Superior temporal gyrus (tissue), 1 donor: Measurements from ENCODE around the gene LGMN.
"Not testable (repeated sequence)": the region's sequence is repeated elsewhere in the genome, so short reads cannot be mapped to it uniquely, and the experiment has no call there.

Experiments used
- DNase-seq: peaks from one replicate; pipeline ENCODE4 v3.0.0-alpha.2; 2016; ENCODE audit errors: extremely low spot score

Gene LGMN

DNA sequence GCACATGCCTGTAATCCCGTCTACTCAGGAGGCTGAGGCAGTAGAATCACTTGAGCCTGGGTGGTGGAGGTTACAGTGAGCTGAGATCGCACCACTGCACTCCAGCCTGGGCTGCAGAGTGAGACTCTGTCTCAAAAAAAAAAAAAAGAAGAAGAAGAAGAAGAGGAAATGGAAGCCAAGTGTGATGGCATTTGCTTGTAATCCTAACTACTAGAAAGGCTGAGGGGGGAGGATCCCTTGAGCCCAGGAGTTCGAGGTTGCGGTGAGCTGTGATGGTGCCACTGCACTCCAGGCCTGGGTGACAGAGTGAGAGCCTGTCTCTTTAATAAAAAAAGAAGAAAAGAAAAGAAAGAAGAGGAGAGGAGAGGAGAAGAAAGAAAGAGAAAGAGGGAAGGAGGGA lies 52.1 kb downstream of the LGMN start:
- no peak for DNase-seq

DNA sequence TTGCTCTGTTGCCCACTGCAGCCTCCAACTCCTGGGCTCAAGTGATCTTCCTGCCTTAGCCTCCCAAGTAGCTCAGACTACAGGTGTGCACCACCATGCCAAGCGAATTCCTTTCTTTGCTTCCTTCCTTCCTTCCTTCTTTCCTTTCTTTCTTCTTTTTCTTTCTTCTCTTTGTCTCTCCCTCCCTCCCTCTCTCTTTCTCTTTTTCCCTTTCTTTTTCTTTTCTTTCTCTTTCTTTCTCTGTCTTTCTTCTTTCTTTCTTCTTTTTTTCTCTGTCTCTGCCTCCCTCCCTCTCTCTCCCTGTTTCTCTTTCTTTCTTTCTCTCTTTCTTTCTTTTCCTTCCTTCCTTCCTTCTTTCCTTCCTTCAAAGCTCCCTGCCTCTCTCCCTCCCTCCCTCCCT lies 52.9 kb downstream of the LGMN start:
- no peak for DNase-seq

- DNase-seq = no peak
These were observed 53.6 kb downstream of the LGMN start for GRCh38 chr14:92694807-92695206.

DNA sequence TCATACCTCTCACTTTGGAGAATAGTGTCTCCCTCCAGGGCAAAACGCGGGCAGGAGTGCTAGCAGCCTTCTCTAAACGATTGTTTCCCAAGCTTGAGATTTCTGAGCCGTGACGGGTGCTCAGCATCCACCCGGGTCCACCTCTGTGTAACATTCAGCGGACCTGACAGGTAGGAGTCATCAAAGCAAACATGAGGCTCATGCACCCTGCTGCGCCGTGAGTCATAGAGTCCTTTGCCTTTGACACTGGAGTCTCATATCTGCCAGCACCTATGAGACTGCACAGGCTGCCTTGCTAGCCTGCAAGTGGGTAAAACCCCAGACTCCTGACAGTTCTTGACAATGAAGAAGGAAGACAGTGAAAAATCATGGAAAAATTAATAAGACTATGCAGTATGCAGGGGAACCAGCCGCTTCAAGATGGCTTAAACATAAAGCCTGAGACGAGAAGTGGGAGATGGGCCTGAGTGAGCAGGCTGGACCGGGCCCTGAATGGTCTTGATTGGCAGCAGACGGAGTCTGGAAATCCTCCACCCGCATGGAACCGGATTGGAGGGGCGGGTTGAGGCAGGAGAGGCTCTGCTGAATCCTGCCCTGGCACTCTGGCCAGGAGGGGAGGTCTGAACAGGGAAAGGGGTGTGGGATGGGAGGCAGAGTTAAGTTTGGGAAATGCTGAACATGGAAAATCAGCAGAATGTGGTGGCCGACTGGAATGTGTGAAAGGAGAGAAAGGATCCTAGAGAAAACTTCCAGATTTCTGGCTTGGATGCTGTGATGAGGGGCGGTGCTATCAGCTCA lies 54.2 kb downstream of the LGMN start:
- DNase-seq = no peak

DNA sequence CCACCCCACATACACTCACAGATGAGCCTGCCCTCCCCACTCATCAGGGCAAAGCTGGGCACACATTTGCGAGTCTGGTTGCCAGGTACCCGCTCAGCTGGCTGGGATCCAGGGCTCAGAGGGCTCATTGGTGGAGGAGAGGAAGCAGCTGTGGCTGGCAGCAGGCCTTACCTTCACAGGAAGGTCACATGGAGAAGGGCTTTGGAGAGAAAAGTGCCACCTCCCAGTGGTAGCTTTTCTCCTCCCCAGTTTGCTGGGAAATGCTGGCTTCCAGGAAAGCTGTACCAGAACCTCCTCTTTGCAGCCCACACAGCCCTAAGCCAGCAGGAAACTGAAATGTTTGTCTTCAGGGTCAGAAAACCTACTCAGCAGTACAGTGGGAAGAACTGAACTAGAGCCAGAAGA lies 55.6 kb downstream of the LGMN start:
- DNase-seq = no peak

- no peak for DNase-seq
These were observed 58.0 kb downstream of the LGMN start for GRCh38 chr14:92690171-92691011.

GRCh38 chr14:92688434-92689375 lies 59.7 kb downstream of the LGMN start:
- DNase-seq = no peak

DNA sequence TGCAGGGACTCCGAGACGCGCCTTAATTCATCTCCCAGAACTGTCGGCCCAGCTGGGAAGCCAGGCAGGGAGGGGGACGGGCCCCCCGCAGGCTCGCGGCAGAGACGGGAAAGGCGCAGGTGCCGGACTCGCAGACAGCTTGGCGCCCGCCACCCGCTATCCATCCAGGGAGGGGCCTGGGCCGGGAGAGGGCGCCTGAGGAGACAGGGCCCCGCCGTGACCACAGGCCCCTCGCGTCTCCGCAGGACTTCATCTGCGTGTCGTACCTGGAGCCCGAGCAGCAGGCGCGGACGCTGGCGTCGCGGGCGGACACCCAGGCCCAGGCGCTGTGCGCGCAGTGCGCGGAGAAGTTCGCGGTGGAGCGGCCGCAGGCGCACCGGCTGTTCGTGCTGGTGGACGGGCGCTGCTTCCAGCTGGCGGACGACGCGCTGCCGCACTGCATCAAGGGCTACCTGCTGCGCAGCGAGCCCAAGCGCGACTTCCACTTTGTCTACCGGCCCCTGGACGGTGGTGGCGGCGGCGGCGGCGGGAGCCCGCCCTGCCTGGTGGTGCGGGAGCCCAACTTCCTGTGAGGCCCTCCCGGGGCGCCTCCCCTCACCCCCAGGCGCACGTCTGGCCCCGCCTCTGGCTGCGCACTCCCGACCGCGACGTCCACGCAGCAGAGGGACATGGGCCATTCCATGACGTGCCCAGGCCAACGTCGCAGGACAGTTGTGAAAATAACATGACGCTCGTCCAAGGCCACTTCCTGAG lies 60.6 kb downstream of the LGMN start:
- no peak for DNase-seq

DNA sequence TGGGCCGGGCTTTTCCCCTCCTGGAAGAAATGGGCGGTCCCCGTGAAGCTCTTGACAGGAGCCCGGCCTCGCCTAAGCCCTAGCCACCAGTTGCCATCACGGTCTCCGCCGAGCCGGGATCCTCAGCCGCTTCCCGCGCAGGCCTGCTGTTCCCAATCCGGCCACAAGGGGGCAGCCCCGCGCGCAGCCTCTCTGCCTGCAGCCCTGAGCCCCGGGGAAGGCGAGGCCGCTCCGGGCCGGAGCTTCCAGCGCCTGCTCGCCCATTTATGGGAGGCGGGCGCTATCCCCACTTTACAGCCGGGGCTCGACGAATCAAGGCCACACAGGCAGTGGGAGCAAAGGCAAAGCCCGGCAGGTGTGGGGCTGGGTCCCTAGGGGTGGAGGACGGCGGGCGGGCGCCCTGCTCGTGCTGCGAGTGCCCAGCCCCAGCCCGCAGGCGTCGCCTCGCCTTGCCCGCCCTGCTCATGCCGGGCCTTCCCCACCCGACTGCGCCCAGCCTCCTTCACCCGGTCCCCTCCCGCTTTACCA lies 61.5 kb downstream of the LGMN start:
- DNase-seq = peak; percentile 81

GRCh38 chr14:92686411-92686899 lies 62.0 kb downstream of the LGMN start:
- DNase-seq = no peak

DNA sequence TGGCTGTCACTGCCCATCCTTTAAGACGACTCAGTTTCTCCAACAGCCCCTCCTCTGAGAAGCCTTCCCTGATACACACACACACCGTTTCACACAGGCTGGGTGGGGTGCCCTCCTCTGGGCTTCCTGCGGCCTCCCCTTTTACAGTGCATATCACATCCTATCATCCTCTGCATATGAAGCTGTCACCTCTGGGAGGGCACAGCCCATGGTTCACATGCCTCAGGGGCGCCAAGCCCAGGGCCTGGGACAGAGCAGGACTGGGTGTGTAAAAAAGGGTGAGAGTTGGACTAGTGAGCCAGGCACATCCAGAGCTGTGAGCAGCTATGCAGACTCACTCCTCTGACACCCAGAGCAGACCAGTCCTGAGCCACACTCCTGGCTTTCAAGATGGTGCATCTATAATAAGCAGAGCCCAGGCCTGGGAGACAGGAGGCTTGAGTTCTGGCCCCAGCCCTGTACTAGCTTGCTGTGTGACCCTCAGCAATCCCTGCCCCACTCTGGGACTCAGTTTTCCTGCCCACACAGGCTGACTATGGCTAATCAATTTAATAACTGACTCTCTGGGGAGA lies 62.6 kb downstream of the LGMN start:
- no peak for DNase-seq

DNA sequence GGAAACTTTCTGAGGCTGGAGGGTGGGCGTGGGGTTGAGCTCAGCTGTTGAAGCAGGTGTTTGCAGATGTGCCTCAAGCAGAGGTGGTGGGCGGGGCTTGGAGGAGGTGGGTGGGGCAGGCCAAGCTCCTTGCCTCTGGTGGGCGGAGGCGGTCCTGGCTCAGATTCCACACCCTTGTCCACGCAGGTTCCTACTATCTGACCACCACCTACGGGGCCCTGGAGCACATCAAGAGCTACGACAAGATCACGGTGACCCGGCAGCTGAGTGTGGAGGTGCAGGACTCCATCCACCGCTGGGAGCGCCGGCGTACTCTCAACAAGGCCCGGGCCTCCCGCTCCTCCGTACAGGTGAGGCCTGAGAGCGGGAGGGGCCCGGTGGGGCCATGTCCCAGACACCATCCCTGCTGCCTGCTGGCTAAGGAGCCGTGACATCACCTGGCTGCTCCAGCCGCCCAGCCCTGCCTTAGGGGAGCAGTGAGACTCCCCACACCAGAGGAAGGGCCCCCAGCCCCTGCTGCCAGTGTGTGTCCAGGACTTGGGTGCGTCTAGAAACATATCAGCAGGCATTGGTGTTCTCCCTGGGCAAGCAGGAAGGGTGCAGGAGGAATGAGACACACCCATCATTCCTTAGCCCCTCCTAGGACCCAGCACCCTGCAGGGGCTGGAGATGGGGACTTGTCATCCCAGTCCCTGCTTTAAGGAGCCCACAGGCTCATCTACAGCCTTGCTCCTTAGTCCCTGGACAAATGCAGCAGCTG lies 63.4 kb downstream of the LGMN start:
- DNase-seq = no peak

GRCh38 chr14:92683041-92683440 lies 65.4 kb downstream of the LGMN start:
- no peak for DNase-seq

- peak; percentile 72 for DNase-seq
These were observed 67.4 kb downstream of the LGMN start for GRCh38 chr14:92680781-92681650.

DNA sequence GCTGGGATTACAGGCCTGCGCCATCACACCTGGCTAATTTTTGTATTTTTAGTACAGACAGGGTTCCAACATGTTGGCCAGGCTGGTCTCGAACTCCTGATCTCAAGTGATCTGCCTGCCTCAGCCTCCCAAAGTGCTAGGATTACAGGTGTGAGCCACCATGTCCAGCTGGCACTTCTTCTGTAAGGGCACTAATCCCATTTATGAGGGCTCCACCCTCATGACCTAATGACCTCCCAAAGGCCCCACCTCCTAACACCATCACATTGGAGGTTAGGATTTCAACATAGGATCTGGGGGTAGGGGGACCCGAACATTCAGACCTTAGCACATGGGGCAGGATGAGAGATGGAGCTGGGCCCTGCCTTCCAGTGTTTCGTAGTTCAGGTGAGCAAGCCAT lies 68.1 kb downstream of the LGMN start:
- DNase-seq = not testable (repeated sequence)

DNA sequence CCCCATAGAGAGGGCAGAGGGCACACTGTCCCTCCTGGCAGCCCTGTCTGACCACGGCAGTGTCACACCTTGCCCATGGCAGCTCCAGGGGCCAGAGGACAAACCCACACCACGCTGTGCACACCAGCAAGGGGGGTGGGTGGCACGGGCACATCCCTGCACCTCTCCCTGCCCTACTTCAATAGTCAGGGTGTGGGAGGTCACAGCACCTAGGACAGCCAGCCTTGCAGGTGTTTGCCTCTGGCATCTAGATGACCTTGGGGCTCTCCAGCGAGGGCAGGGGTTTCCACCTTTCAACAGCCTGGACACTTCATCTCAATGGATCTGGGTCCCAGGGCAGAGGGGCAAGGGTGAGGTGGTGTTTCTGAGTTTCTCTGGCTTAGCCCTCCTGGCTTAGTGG lies 69.2 kb downstream of the LGMN start:
- no peak for DNase-seq

- DNase-seq = no peak
These were observed 69.7 kb downstream of the LGMN start for GRCh38 chr14:92678766-92679165.

DNA sequence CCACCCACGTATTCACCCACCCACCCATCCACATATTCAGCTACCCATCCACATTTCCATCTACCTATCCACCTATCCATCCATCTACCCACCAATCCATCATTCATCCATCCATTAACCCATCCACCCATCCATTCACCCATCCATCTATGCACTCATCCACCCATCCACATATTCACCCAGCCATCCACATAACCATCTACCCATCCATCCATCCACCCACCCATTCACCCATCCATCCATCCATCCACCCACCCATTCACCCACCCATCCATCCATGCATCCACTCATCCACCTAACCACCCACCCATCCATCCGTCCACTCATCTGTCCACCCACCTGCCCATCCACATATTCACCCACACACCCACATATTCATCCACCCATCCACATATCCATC lies 70.5 kb downstream of the LGMN start:
- DNase-seq = no peak
